HL-60/S4 (cell line): ENCODE measurements around the gene CCDC71.

Experiments
- in situ Hi-C: fragments of 300-500 bp; cut with MboI; formaldehyde crosslinking; loops from 2 replicates; pipeline ENCODE4 v1.14.3; 2022; ENCODE audit warnings: low sequenced_read_pairs

CCDC71 gene

DNA sequence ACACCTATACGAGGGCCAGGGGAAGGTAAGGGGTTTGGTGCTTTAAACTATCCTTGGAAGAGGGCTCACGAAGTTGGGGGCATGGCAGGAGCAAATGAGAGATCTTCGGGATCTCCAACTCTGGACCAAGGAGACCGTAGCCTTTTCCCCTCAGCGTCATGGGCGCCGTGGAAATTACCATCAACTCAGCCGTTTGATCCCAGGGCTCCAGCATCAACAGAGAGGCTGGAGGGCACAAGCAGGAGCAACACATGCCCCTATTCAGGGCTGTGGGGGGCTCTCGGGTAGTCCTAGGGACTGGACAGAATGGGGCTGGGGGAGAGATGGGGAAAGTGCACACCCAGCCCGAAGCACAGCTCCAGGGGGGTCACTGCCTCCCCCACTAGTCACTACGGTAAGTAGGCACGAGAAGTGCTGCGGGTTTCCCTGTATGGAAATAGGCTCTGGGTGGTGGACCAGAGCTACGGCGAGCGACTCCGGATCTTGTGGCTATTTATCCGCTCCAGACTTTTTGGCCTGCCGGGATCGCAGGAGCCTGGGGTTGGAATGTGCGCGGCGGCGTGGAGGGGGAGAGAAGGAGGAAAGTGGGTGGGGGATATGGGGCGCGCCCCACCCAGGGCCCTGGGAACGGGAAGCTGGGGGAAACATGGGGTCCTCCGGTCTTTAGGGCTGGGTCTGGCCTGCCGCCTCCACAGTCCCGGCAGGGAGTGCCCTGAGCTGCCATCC is 32.7 kb downstream of the CCDC71 start:
- in situ Hi-C loops: no loop called here

DNA sequence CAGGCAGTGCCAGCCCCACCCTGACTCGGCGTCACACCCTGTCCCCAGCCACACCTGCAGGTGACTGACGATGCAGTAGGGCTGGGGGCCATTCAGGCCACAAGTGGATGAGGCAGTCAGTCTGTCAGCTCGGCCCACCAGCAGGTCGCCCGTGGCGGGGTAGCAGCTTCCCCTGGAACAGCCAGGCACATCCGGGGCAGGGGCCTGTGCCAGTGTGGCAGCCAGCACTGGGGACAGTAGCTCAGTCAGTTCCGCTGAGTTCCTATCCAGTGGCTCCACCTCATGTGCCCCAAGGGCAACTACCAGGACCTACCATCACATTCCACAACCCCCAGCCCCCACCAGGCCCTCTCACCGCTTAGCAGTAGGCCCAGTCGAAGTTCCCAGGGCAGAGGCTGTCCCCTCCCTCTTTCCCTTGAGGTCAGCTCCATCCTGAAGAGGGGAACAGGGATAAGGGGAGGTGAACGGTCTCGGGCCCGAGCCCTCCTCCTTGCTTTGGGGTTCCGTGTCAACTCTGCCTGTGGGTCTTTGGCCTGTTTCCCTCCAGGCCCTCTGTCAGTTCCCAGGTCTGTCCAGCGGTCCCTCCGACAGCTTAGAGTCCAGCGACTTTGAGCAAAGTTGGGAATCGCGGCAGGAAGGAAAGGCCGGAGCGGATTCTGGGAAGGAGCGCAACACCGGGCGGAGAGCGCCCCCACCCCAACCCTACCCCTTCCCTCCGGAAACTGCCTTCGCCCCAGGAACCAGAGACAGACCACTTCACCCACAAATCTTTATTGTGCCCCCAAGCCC is 33.5 kb downstream of the CCDC71 start, which contains the start of gene LAMB2:
Gene LAMB2 (minus strand): TSS at position 614 of the 789 bp plus-strand sequence. CDS start 183 bp downstream, at position 431.
- in situ Hi-C loops: no loop called here

DNA sequence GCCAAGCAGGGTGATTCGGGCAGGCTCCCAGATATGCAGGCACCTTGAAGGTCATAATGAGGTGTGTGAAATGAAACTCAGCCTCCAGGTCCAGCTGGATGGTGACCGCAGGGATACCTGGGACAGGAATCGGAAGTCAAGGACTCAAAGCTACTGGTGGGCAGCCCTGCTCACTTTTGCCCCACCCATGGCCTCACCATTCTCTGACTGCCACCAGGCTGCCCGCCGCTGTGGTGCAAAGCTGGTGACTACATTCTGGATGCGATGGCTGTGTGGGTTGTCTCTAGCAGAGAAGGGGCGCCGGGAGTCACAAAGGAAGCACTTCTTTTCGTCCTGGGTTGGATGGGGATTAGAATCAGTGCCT is 34.1 kb downstream of the CCDC71 start:
- in situ Hi-C loops: no loop called here

DNA sequence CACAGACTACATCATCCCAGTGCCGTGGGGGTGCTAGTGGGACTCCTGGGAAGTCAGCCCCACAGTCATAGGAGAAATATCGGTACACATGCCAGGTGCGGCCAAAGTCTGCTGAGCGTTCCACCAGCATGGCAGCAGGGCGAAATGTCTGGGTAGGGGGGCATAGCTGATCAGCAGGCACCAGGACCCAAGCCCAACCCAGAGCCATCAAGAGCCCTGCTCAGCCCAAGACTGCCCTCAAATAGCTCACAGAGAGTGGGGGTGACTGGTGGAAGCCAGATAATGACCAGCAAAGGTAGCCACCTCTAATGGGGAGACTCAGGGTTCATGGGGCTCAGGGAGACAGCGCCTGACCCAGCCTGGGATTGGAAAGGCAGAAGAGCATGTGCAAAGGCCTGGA is 34.6 kb downstream of the CCDC71 start:
- in situ Hi-C loops: no loop called here

DNA sequence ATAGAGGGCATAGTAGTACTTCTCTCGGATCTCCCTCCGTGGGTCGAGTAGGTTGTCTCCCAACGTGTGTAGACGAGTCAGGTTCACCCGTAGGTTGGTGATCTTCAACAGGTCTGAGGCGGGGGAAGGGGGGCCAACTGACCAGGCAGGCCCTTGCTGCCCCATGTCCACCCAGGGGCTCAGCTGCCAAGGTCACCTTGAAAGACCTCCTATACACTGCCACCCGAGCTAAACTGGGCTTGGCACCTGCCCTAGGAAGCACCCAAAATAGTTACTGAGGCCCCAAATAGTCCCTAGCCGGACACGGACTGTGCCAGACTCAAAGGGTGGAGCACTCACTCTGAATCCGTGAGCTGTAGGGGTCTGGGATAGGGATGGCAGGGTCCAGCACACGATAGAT is 35.1 kb downstream of the CCDC71 start:
- in situ Hi-C loops: no loop called here

DNA sequence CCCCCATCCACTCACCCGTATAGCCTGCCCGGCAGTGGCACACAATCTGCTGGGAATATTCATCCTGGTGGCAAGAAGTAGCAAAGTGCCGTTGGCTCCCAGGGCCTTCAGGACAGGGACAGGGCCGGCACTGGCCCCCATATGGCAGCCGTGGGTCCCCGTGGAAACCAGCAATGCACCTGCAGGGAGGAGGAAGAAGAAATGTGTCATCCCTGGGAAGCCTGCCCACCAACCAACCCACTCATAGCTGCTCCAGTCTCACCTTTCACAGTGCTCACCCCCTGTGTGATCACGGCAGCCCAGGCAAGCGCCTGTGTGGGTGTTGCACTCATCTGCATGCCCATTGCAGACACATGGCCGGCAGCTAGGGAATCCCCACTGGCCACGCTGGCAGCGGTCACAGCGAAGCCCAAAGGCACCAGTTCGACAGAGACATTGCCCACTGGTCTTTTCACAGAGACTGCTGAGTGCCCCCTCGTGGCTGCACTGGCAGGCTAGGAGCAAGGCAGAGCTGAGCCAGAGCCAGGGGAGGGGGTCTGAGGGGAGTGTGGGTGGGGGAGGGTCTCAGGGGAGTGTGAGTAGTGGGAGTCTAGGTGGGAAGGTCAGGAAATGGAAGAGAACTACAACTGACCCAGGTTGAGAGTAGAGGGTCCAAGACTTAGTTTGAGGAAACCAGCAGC is 41.0 kb downstream of the CCDC71 start:
- in situ Hi-C loops: no loop called here

DNA sequence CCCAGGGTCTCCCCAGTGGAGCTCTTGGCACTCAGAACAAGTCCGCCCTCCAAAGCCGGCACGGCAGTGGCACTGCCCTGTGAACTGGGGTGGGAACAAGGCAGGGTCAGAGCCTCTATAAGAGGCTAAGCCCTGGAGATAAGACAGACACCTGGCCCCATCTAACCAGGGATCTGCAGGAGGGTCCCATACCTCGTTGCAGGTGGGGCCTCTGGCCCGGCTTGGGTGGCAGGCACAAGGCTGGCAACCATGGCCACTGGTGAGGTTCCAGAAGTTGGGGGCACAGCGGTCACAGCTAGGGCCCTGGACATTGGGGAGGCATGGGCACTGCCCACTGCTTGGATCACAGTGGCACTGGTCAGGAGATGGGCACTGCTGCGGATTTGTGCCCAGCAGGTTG is 41.9 kb downstream of the CCDC71 start:
- in situ Hi-C loops: no loop called here

DNA sequence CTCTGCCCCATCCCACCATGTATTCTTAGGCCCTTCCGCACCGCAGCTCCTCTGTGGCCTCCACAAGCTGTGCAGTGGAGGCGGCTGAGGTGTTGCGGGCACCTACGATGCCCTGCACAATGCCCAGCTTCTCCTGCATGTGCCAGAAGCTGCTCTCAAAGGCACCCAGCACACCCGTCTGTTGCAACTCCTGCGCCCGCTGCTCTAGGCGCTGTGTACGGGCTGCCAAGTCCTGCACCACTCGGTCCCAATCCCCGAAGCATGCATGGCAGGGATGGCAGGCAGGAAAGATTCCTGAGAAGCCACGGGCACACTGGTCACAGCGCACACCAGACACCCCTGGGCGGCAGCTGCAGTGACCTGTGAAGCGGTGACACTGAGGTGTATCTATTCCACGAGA is 42.4 kb downstream of the CCDC71 start:
- in situ Hi-C loops: no loop called here

DNA sequence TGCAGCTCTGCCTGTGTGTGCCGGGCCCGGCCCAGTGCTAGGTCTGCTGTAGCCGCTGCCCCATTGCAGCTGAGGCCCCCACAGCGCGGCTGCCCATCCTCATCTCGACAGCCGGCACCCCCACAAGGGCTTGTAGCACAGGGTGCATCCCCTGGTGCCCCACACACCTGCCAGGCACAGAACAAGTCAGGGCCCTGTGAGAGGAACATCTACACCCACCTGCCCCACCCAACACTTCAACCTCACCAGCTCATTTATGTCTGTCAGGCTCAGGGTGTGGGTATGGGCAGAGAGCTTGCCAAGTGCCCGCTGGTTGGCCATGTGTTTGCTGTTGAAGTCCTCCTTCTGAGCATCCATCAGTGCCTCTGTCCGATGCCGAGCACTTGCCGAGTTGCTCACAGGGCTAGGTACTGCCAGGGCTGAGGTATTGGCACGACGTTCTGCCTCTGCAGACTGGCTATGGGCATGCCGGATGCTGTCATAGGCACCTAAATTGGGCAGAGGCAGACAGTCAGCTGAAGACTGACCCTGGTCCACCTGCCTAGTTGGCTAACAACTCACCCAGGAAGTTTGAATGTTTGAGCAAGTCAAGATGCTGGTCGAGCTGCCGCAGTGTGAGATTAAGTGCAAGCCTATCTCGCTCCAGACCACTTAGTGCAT is 43.1 kb downstream of the CCDC71 start:
- in situ Hi-C loops: no loop called here

DNA sequence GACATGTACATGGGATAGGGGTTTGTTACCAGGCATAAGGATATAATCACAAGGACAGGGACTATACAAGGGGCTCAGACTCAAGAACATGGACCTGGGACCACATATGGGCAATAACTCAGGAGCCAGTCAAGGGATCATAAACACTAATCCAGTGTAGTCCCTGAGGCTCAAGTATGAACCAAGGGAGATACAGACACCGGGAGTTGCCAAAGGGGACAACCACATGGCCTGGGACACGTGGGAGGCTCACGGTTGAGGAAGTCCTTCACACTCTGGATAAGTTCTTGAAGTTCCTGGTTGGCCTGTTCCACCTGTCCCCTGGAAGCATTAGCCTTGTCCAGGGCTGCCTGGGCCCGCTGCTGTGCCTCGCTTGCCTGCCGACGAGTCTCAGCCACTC is 43.7 kb downstream of the CCDC71 start:
- in situ Hi-C loops: no loop called here

DNA sequence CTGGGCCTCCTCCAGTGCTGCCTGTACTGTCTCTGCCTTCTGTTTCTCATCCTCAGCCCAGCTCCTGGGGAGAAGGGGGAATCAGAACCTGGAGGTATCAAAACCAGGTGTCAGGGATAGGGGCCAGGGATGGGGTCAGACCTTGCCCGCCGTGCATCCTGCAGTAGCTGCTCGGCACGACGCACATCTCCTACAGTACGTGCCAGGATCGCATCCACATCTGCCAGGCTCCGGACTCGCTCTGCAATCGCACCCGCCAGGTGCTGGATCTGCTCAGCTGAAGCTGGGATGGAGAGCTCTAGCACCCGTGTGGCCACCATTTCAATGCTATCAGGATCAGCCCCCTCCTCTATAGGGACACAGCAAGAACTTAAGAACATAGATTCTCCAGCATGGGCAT is 44.1 kb downstream of the CCDC71 start:
- in situ Hi-C loops: no loop called here

DNA sequence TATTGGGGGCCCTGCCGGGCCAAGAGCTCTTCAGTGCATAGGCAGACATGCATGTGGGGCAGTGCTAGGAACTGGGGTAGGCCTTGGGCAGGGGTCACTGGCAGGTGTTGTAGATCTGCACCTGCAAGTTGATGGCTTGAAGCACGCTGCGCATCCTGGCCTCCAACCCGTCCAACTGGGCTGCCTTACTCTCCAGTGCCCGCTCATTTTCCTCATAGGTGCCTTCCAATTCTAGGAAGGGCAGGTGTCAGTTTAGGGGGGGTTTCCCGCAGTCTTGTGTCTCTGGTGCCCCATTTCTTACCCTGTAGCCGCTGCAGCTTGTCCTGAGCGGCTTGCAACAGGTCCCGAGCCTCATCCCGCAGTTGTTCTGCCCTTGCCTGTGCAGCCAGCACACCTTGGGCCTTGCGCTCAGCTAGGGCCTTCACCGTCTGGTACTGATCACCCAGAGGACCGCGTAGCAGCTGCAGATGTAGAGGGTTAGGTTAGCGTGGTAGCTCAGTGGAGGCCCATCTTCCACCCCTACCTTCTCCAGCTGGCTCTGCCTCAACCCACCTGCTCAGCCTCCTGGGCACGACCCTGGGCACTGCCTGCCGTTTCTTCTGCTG is 44.9 kb downstream of the CCDC71 start:
- in situ Hi-C loops: no loop called here

DNA sequence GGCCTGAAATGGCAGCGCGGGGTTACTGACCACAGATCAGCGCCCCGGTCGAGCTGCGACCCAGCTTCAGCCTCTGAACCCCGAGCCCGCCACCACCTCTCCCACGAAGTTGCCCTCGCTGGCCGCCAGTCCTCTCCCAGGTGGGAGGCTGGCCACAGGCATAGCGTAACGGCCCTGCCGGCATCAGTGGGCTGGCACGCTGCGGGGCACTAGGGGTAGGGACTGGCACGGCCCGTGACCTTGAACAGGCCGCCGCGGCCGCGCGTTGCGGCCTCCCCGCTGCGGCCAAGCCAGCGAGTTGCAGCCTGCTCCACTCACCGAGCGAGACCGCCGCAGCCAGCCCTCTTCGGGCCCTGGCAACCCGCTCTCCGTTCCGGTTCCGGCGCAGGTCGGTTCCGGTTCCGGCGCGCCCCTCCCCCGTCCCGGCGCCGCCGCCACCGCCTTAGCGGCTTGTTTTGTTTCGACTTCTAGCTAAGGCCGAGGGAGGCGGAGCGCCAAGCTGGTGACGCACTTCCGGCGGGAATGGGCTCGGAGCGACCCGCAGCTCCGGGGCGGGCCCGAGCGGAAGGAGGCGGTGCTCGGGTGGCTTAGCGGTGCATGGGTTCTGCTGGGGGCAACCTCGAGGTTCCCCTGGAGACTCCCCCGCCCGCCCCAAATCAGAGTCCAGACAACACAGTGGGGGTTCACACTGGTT is 45.5 kb downstream of the CCDC71 start, which contains the start of gene USP19:
Gene USP19 (minus strand): TSS at position 386 of the 694 bp plus-strand sequence. CDS start 1,678 bp downstream, outside the sequence.
- in situ Hi-C loops: no loop called here

DNA sequence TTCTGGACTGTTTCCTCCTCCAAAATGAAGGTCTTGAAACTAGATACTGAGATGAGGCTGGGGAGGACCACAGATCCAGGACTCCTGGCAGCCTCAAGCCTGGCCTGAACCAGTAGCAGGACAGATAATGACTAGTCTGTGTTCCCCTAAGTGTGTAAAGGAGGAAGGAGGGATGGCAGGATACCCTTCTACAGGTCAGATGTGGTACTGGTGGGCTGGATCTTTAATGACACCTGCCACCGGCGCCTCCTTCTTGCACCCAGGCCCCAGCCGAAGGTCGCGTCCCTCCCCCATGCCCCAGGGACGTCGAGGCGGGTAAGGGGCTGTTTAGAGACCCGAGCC is 46.1 kb downstream of the CCDC71 start:
- in situ Hi-C loops: no loop called here

DNA sequence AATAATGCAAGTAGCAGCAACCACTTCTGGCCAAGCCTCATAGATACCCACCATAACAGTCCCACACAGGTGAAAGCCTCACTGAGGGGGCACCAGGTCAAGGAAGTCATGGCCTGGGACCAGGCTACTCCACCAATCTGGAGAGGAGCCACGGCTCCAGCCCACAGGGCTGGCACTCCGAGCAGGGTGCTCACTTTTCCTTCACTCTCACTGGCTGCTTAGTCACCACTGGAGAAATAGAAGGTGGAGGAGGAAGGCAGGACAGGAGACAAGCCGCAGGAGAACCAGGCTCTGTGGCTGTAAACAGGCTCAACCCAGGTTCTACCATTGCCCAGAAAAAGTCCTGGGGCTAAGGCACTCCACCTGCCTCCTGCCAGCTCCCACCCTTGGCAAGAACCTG is 46.7 kb downstream of the CCDC71 start:
- in situ Hi-C loops: no loop called here

DNA sequence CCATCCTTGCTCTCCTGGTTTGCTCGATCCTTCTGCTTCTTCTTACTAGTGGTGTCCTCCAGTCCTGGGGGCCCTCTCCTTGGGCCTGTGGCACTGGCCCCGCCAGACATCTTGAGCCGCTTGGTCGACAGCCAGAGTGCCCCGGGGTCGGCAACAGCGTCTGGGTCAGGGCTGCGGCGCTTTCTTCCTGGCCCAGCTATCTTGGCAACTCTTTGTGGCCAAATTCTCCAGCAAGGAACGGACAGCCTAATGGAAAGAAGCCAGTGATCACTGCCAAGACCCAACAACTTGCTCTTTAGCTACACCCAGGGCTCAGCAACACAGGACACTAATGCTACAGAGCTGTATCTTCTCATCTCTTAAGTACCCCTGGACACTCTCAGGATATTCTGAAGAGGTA is 47.1 kb downstream of the CCDC71 start:
- in situ Hi-C loops: no loop called here
